K562 (cell line): Measurements from ENCODE around the gene GLRX2.

Source experiments
- BCLAF1 ChIP-seq, 2 experiments: fragments of 450-650 bp in 1 of 2; IDR thresholded peaks; 2 replicates each; pipeline ENCODE4 v1.6.1; 2011 to 2017; ENCODE audit warnings: low read depth in 2 of 2, antibody characterized with exemption in 1 of 2, borderline replicate concordance in 1 of 2, low read length in 1 of 2, mild to moderate bottlenecking in 1 of 2, mixed read lengths in 1 of 2; ENCODE audit not compliant: control insufficient read depth in 1 of 2
- CREM ChIP-seq: IDR thresholded peaks from 2 replicates; pipeline ENCODE4 v1.6.1; 2014; ENCODE audit warnings: antibody characterized with exemption, low read depth
- E2F1 ChIP-seq: sonication (generic); formaldehyde crosslinking; IDR thresholded peaks from 2 replicates; pipeline ENCODE4 v1.8.1; 2023; ENCODE audit warnings: mild to moderate bottlenecking, missing genetic modification reagents, moderate library complexity
- EZH2 ChIP-seq: IDR thresholded peaks from 2 replicates; pipeline ENCODE4 v1.6.1; 2012; ENCODE audit warnings: low read depth, mild to moderate bottlenecking, inconsistent platforms, low read length, borderline replicate concordance
- FUS ChIP-seq: fragments of 200-400 bp; formaldehyde crosslinking; optimal IDR thresholded peaks from 2 replicates; pipeline ENCODE3; 2017; ENCODE audit warnings: low read depth, low read length
- IRF2 ChIP-seq: sonication (generic); formaldehyde crosslinking; IDR thresholded peaks from 2 replicates; pipeline ENCODE4 v1.8.1; 2022; ENCODE audit warnings: mild to moderate bottlenecking, missing genetic modification reagents
- JUNB ChIP-seq: fragments of 450-650 bp; formaldehyde crosslinking; conservative IDR thresholded peaks from 2 replicates; pipeline ENCODE4 v1.4.0; 2020; ENCODE audit warnings: mild to moderate bottlenecking
- NFIC ChIP-seq: fragments of 450-650 bp; IDR thresholded peaks from 2 replicates; pipeline ENCODE4 v1.6.1; 2017; ENCODE audit warnings: mild to moderate bottlenecking, inconsistent platforms
- ZBTB40 ChIP-seq, 2 experiments: fragments of 450-650 bp in 1 of 2; sonication (generic) in 1 of 2; formaldehyde crosslinking in 1 of 2; IDR thresholded peaks; 2 replicates each; pipeline versions ENCODE4 v1.7.1 to v1.9.0; 2016 to 2022; ENCODE audit warnings: inconsistent platforms in 1 of 2, mild to moderate bottlenecking in 1 of 2, missing genetic modification reagents in 1 of 2
- TF ChIP-seq, protein P1 (sequence below), 3 experiments: IDR thresholded peaks in 2 of 3; conservative IDR thresholded peaks in 1 of 3; 2 replicates each; pipeline ENCODE4 v1.5.1; 2011 to 2012; ENCODE audit warnings: low read length in 3 of 3, mild to moderate bottlenecking in 3 of 3, control low read depth in 2 of 3, improper control_type of control experiment in 1 of 3, inconsistent platforms in 1 of 3, low read depth in 1 of 3, mixed read lengths in 1 of 3, moderate library complexity in 1 of 3; ENCODE audit not compliant: insufficient read depth in 2 of 3

DNA sequence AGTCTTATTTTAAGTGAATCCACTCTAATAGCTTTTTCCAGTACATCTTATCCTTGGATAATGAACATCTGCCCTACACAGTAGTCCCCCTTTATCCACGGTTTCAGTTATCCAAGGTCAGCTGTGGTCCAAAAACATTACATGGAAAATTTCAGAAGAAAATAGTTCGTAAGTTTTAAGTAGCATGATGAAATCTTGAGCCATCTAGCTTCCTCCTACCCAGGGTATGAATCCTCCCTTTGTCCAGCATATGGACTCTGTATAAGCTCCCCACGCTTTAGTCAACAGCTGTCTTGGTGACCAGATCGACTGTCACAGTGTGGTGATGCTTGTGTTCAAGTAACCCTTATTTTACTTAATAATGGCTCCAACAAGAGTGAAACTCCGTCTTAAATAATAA is 2.6 kb downstream of the GLRX2 start:
- TF ChIP-seq FUS (no peak), EZH2 (no peak), ZBTB40 (IDR thresholded peaks at IDR 0.05) (no peak), ZBTB40 (CRISPR knock-in tag; IDR thresholded peaks at IDR 0.05) (no peak), E2F1 (no peak), JUNB (CRISPR knock-in tag) (no peak), BCLAF1 (IDR thresholded peaks at IDR 0.05; ENCODE audit: borderline replicate concordance in 1 of 2, control insufficient read depth in 1 of 2, low read depth in 2 of 2, low read length in 1 of 2) (no peak), NFIC (no peak), IRF2 (CRISPR knock-in tag) (no peak), CREM (no peak)
- TF ChIP-seq, protein P1, sequence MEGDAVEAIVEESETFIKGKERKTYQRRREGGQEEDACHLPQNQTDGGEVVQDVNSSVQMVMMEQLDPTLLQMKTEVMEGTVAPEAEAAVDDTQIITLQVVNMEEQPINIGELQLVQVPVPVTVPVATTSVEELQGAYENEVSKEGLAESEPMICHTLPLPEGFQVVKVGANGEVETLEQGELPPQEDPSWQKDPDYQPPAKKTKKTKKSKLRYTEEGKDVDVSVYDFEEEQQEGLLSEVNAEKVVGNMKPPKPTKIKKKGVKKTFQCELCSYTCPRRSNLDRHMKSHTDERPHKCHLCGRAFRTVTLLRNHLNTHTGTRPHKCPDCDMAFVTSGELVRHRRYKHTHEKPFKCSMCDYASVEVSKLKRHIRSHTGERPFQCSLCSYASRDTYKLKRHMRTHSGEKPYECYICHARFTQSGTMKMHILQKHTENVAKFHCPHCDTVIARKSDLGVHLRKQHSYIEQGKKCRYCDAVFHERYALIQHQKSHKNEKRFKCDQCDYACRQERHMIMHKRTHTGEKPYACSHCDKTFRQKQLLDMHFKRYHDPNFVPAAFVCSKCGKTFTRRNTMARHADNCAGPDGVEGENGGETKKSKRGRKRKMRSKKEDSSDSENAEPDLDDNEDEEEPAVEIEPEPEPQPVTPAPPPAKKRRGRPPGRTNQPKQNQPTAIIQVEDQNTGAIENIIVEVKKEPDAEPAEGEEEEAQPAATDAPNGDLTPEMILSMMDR (IDR thresholded peaks at IDR 0.05 in 2 of 3, conservative IDR thresholded peaks at IDR 0.05 in 1 of 3; ENCODE audit: insufficient read depth in 2 of 3, low read depth in 1 of 3, low read length in 3 of 3) = no peak
